Stimulated activated naive B cell treated with anti-CD40 and anti-IgM and Interleukin-4, amounts not matched to agents 10 μg/mL and 1 μg/mL and 100 μg/mL, for 72 hours (primary cell): ENCODE measurements around the gene CIB1.

Experiments
- ATAC-seq, 2 donors: fragments of 150-1000 bp; cut with Tn5 transposase; replicated peaks; 2 replicates each; pipeline ENCODE4 v1.10.0; 2021; ENCODE audit warnings: moderate library complexity in 1 of 2
- DNase-seq: peaks from one replicate; pipeline ENCODE4 v3.0.0; 2021
- H3K27ac Mint-ChIP-seq: one replicate; pipeline ENCODE4 v1.8.0; 2022; ENCODE audit warnings: mild to moderate bottlenecking, mixed read lengths
- H3K27me3 Mint-ChIP-seq, 2 donors: one replicate each; pipeline ENCODE4 v1.8.0; 2022; ENCODE audit warnings: mixed read lengths in 2 of 2
- H3K36me3 Mint-ChIP-seq, 2 donors: one replicate each; pipeline ENCODE4 v1.8.0; 2022; ENCODE audit warnings: mixed read lengths in 2 of 2, mild to moderate bottlenecking in 1 of 2
- H3K4me1 Mint-ChIP-seq, 2 donors: one replicate each; pipeline ENCODE4 v1.8.0; 2022; ENCODE audit warnings: mixed read lengths in 2 of 2, mild to moderate bottlenecking in 1 of 2
- H3K4me3 Mint-ChIP-seq, 2 donors: one replicate each; pipeline ENCODE4 v1.8.0; 2022; ENCODE audit warnings: mild to moderate bottlenecking in 2 of 2, mixed read lengths in 2 of 2, moderate library complexity in 1 of 2
- H3K9me3 Mint-ChIP-seq, 2 donors: one replicate each; pipeline ENCODE4 v1.8.0; 2022; ENCODE audit warnings: mixed read lengths in 2 of 2, mild to moderate bottlenecking in 1 of 2

The CIB1 gene

DNA sequence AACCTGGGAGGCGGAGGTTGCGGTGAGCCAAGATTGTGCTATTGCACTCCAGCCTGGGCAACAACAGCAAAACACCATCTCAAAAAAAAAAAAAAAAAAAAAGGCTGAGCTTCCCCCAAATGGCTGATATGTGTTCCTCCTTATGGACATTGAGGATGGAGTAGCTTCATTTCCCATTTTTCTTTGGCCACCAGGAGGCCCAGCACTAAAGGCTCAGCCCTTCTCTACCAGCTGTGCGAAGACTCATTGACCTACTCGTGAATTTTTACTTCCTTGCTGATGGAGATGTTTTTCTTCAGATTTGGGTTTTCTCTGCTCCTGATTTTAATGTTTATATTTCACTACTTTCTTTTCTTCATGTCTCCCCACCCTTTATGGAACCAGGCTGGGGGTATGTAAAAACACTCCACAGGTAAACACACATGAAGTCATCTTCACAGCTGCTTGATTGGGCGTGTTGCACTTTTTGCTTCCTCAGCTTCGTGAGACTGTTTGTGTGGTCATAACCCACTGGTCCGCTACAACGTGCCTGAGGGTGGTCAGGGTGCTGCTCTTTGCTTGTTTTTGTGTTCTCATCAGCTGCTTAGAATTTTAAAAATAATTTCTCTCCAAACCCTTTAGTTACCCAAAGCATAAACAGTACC is 19.1 kb downstream of the CIB1 start:
- no peaks in the 10 kb centered on the region for H3K9me3 Mint-ChIP-seq
- peak overlapping the region; percentile 55 to 59 for H3K4me3 Mint-ChIP-seq
- peaks cover 64 to 88% of the 10 kb centered on the region in 2 donors for H3K4me1 Mint-ChIP-seq
- peaks cover 17 to 26% of the 10 kb centered on the region in 2 donors for H3K36me3 Mint-ChIP-seq
- DNase-seq (peak; percentile 26), ATAC-seq (peak; percentile 49 to 73)
- peak overlapping the region; percentile 92 for H3K27ac Mint-ChIP-seq
- no peaks in the 10 kb centered on the region for H3K27me3 Mint-ChIP-seq

GRCh38 chr15:90213818-90214204 is 19.9 kb downstream of the CIB1 start:
- Mint-ChIP-seq H3K4me1 (peaks cover 63 to 88% of the 10 kb centered on the region in 2 donors), H3K27ac (peak overlapping the region; percentile 92), H3K36me3 (peaks cover 14 to 33% of the 10 kb centered on the region in 2 donors), H3K4me3 (peak overlapping the region; percentile 39 to 47), H3K27me3 (no peaks in the 10 kb centered on the region), H3K9me3 (no peaks in the 10 kb centered on the region)
- DNase-seq (peak; percentile 48), ATAC-seq (peak; percentile 64 to 66)

- H3K9me3 Mint-ChIP-seq: no peaks in the 10 kb centered on the region
- ATAC-seq: peak; percentile 32 to 59
- no peak for DNase-seq
- peak overlapping the region; percentile 92 for H3K27ac Mint-ChIP-seq
- H3K4me1 Mint-ChIP-seq: peaks cover 62 to 88% of the 10 kb centered on the region in 2 donors
- H3K36me3 Mint-ChIP-seq: peaks cover 10 to 35% of the 10 kb centered on the region in 2 donors
- H3K27me3 Mint-ChIP-seq: no peaks in the 10 kb centered on the region
- H3K4me3 Mint-ChIP-seq: peak overlapping the region; percentile 39 to 47
Measured at GRCh38 chr15:90213122-90213817, 20.5 kb downstream of the CIB1 start.

DNA sequence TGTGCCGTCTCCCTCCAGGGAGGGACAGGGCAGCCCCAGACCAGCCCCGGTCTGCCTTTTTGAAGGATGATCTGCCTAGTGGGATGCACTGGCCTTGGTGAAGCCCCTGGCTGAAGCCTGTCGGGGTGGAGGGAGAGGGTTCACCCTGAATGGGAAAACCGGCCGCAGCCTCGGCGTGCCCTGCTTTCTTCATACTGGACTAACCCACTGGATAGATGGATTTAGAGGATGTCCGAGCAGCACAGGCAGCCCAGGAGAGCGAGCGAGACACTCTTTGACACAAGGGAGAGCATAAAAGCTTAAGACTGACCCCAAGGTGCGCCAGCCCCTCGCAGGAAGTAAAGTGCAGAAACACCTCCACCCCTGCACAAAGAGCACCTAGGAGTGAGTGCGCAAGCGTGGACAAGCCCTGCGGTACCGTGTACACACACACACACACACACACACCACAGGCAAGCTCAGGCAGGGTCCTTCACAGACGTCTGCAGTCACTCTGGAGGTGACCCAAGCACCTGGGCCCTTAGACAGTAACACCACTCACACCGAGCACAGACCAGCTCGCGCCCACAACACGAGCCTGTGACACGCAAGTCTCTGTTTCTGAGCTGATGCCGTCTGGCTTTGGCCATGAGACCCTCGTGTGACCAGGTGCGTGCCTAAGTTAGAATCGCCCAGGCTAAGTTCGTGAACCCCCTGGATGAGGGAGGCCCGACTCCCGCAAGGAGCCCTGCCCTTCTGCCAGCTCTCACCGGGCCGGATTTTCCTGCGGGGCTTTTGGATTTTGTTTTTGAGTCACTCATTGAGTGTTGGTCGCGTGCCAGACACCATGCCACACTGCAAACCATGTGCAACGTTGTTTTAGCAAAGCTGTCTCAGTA is 21.3 kb downstream of the CIB1 start:
- Mint-ChIP-seq H3K9me3 (no peaks in the 10 kb centered on the region), H3K4me3 (no peak overlapping the region), H3K36me3 (peaks cover 10 to 34% of the 10 kb centered on the region in 2 donors), H3K27me3 (no peaks in the 10 kb centered on the region), H3K27ac (peak overlapping the region; percentile 97), H3K4me1 (peaks cover 63 to 88% of the 10 kb centered on the region in 2 donors)
- DNase-seq (no peak), ATAC-seq (no peak)

- H3K4me1 Mint-ChIP-seq: peaks cover 63 to 88% of the 10 kb centered on the region in 2 donors
- H3K27me3 Mint-ChIP-seq: no peaks in the 10 kb centered on the region
- ATAC-seq (no peak), DNase-seq (no peak)
- peaks cover 8 to 30% of the 10 kb centered on the region in 2 donors for H3K36me3 Mint-ChIP-seq
- no peaks in the 10 kb centered on the region for H3K9me3 Mint-ChIP-seq
- peak overlapping the region; percentile 97 for H3K27ac Mint-ChIP-seq
- peak overlapping the region; percentile 7 to 56 for H3K4me3 Mint-ChIP-seq
Measured at GRCh38 chr15:90211440-90212143, 22.1 kb downstream of the CIB1 start.

- H3K9me3 Mint-ChIP-seq: no peaks in the 10 kb centered on the region
- H3K4me1 Mint-ChIP-seq: peaks cover 63 to 88% of the 10 kb centered on the region in 2 donors
- H3K27me3 Mint-ChIP-seq: no peaks in the 10 kb centered on the region
- ATAC-seq (no peak), DNase-seq (no peak)
- peak overlapping the region; percentile 97 for H3K27ac Mint-ChIP-seq
- H3K36me3 Mint-ChIP-seq: peaks cover 8 to 25% of the 10 kb centered on the region in 2 donors
- peak overlapping the region in 1 of 2 donors; percentile 56 for H3K4me3 Mint-ChIP-seq
Measured at GRCh38 chr15:90211009-90211408, 22.7 kb downstream of the CIB1 start.

DNA sequence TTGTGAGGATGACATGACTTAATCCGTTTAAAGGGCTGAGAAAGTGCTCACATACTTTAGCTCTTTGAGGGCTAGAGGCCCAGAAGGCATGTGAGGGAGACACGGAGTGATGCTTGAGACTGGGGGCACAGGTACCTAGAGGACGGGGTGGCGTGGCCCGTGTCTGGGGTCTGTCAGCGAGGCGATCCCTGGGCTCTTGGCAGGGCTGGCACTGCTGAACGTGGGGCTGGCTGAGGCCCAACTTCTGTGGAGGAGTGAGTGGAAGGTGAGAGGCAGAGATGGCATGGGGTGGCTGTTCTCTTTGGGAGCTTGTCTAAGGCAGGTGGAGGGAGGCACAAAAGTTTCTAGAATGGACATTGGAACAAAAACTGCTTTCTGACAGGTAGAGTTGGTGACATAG is 23.1 kb downstream of the CIB1 start:
- ATAC-seq: no peak
- H3K27me3 Mint-ChIP-seq: no peaks in the 10 kb centered on the region
- DNase-seq: no peak
- peak overlapping the region; percentile 7 to 14 for H3K4me3 Mint-ChIP-seq
- H3K4me1 Mint-ChIP-seq: peaks cover 67 to 90% of the 10 kb centered on the region in 2 donors
- H3K9me3 Mint-ChIP-seq: no peaks in the 10 kb centered on the region
- H3K27ac Mint-ChIP-seq: peak overlapping the region; percentile 97
- peaks cover 8 to 24% of the 10 kb centered on the region in 2 donors for H3K36me3 Mint-ChIP-seq

- H3K9me3 Mint-ChIP-seq: no peaks in the 10 kb centered on the region
- peaks cover 8 to 24% of the 10 kb centered on the region in 2 donors for H3K36me3 Mint-ChIP-seq
- H3K27ac Mint-ChIP-seq: peak overlapping the region; percentile 97
- peak; percentile 69 to 74 for ATAC-seq
- H3K4me3 Mint-ChIP-seq: peak overlapping the region in 1 of 2 donors; percentile 61
- H3K4me1 Mint-ChIP-seq: peaks cover 68 to 96% of the 10 kb centered on the region in 2 donors
- peak; percentile 53 for DNase-seq
- H3K27me3 Mint-ChIP-seq: no peaks in the 10 kb centered on the region
Measured at GRCh38 chr15:90209591-90209990, 24.1 kb downstream of the CIB1 start.

DNA sequence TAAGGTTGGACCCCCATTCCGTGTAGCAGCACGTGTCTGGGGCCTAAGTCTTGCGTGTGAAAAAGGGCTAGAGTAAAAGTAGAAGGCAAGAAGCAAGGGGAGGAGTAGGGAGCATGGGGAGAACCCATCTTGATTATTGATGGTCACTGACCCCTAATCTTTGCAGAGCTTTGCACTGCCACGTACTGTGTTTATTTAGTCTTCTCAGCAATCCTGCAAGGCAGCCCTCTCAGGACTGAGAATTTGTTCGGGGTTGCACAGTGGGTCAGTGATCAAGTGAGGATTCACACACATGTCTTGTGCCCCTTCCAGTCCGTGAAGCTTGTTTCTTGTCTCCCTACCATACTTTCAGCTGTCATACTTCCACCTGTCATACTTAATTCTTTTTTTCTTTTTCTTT is 25.4 kb downstream of the CIB1 start:
- Mint-ChIP-seq H3K36me3 (peaks cover 5 to 20% of the 10 kb centered on the region in 2 donors), H3K4me1 (peaks cover 68 to 96% of the 10 kb centered on the region in 2 donors), H3K27ac (peak overlapping the region; percentile 87), H3K9me3 (no peaks in the 10 kb centered on the region), H3K4me3 (no peak overlapping the region), H3K27me3 (no peaks in the 10 kb centered on the region)
- DNase-seq (no peak), ATAC-seq (no peak)

DNA sequence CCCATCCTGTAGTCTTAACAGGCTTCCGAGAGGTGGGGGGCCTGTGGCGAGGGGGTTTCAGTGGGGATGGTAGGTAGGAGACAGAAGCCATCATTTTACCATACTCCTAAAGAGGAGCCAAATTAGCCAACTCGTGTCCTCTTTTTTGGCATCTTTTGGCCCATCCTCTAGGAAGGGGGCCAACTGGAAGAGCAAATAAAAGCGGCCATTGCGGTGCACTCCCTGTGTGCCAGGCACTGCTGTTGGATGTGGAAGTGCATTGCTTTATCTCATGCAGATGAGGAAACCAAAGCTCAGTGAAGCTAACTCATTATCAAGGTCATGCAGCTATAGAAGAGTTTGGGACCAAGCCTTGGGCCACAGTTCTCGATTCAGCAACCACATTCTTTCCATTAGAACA is 26.5 kb downstream of the CIB1 start:
- Mint-ChIP-seq H3K4me1 (peaks cover 68 to 100% of the 10 kb centered on the region in 2 donors), H3K27ac (peak overlapping the region; percentile 65), H3K27me3 (no peaks in the 10 kb centered on the region), H3K36me3 (peaks cover 5 to 20% of the 10 kb centered on the region in 2 donors), H3K4me3 (no peak overlapping the region), H3K9me3 (no peaks in the 10 kb centered on the region)
- no peak for ATAC-seq
- DNase-seq: no peak

- Mint-ChIP-seq H3K36me3 (peaks cover 5 to 20% of the 10 kb centered on the region in 2 donors), H3K4me1 (peaks cover 58 to 89% of the 10 kb centered on the region in 2 donors), H3K27me3 (no peaks in the 10 kb centered on the region), H3K9me3 (no peaks in the 10 kb centered on the region), H3K27ac (peak overlapping the region; percentile 88), H3K4me3 (no peak overlapping the region)
- no peak for DNase-seq
- ATAC-seq: no peak
Measured at GRCh38 chr15:90205886-90206285, 27.9 kb downstream of the CIB1 start.

DNA sequence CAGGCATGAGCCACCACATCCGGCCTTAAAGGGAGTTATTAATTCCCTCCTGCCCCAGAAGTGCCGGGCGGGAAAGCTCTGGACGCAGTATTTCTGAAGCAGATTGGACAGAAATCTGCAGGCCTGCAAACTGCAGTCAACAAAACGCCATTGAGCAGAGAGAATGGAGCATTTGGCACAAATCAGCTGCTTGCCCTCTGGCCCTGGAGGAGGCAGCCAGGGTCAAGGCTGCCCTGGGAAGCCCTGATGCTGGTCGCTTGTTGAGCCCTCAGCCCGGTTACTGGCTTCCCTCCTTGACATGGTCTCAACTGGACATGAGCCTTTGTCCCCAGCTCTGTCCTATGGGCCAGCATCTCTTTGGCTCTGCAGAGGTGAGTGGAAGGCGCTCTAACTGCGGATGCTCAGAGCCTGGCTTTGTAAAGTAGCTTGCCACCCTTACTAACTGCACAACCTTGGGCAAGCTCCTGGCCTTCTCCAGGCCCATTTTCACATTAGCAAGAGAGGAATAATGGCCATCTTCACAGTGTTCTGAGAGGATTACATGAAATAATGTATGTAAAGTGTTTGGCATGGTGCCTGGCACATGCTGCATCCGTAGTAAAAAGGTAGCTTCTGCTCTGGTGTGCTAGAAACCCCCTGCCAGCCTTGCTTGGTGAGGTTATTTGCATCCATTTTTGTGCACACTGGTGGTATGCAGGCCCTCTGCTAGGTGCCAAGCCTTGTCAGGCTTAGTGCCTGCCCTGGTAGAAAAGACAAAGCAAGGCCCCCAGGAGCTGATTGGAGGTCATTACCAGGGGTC is 28.5 kb downstream of the CIB1 start:
- ATAC-seq: no peak
- peak overlapping the region; percentile 56 for H3K27ac Mint-ChIP-seq
- DNase-seq: no peak
- peaks cover 2 to 14% of the 10 kb centered on the region in 2 donors for H3K36me3 Mint-ChIP-seq
- H3K4me3 Mint-ChIP-seq: no peak overlapping the region
- H3K4me1 Mint-ChIP-seq: peaks cover 57 to 89% of the 10 kb centered on the region in 2 donors
- no peaks in the 10 kb centered on the region for H3K27me3 Mint-ChIP-seq
- no peaks in the 10 kb centered on the region for H3K9me3 Mint-ChIP-seq

DNA sequence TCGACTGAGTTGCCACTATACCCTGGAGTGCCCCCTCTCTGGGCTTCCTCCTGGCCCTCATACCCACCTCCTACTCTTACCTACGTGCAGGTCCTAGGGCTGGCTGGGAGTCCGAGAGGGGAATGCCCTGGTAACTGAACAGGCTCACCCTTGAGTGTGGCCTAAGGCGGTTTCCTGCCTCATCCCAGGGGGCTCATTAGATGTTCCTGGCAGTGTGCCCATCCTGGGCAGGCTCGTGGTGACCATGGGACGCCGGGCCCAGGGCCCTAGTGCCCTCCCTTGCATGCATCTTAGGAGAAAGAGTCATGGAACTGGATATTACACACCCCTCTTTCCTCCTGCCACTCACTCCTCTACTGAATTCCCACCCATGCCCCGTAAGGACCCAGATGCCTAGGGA is 29.8 kb downstream of the CIB1 start:
- Mint-ChIP-seq H3K36me3 (peaks cover 0 to 3% of the 10 kb centered on the region in 2 donors), H3K27ac (peak overlapping the region; percentile 75), H3K4me1 (peaks cover 52 to 87% of the 10 kb centered on the region in 2 donors)

More for the DNA sequence above, 29.8 kb downstream of the CIB1 start:
- no peak for DNase-seq
- Mint-ChIP-seq H3K27me3 (no peaks in the 10 kb centered on the region), H3K9me3 (no peaks in the 10 kb centered on the region), H3K4me3 (peak overlapping the region in 1 of 2 donors; percentile 36)
- no peak for ATAC-seq
